ENCODE data around the gene PRKCD. TPM values are rescaled to one million over a fixed set of nuclear protein-coding genes. Genes with fewer than 3 reads are reported as not detected.
A peak's percentile ranks its signal among the peaks of the same experiment; 100 is the strongest.

PRKCD gene
- total RNA-seq, 4 donors from 2014 or later, result 36.3 to 73.1 (median 70.6) TPM

DNA sequence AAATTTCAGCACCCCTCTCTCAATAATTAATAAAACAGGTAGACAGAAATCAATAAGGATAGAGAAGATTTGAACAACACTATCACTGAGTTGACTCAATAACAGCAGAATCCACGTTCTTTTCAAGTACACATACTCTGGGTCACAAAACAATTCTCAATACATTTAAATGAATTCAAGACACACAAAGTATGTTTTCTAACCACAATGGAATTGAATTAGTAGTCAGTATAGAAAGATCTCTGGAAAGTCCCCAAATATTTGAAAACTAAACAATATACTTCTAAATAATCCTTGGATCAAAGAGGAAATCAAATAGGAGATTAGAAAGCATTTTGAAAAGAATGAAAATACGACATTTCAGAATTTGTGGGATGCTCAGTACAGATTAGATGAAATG is 54.8 kb downstream of the PRKCD start:
- no peak overlapping the region for H3K4me3 ChIP-seq
- no peaks in the 10 kb centered on the region for H3K27me3 ChIP-seq
- no peak for DNase-seq
- no peak overlapping the region for H3K27ac ChIP-seq
- no peaks in the 10 kb centered on the region for H3K36me3 ChIP-seq
- TF ChIP-seq POLR2A (IDR thresholded peaks at IDR 0.05), result no peak
- no peaks in the 10 kb centered on the region for H3K4me1 ChIP-seq
- H3K9me3 ChIP-seq, result no peaks in the 10 kb centered on the region

DNA sequence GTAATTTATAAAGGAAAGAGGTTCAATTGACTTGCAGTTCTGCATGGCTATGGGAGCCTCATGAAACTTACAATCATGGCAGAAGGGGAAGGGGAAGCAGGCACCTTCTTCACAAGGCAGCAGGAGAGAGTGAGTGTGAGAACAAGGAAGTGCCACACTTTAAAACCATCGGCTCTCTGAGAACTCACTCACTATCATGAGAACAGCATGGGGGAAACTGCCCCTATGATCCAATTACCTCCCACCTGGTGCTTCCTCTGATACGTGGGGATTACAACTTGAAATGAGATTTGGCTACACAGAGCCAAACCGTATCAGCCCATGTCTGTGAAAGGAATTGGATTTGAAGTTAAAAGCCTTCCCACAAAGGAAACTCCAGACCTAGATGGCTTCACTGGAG is 55.7 kb downstream of the PRKCD start:
- Histone ChIP-seq H3K4me3 (no peak overlapping the region), H3K27me3 (no peaks in the 10 kb centered on the region), H3K27ac (no peak overlapping the region), H3K9me3 (no peaks in the 10 kb centered on the region), H3K4me1 (no peaks in the 10 kb centered on the region), H3K36me3 (no peaks in the 10 kb centered on the region)
- no peak for DNase-seq
- TF ChIP-seq, protein P1, sequence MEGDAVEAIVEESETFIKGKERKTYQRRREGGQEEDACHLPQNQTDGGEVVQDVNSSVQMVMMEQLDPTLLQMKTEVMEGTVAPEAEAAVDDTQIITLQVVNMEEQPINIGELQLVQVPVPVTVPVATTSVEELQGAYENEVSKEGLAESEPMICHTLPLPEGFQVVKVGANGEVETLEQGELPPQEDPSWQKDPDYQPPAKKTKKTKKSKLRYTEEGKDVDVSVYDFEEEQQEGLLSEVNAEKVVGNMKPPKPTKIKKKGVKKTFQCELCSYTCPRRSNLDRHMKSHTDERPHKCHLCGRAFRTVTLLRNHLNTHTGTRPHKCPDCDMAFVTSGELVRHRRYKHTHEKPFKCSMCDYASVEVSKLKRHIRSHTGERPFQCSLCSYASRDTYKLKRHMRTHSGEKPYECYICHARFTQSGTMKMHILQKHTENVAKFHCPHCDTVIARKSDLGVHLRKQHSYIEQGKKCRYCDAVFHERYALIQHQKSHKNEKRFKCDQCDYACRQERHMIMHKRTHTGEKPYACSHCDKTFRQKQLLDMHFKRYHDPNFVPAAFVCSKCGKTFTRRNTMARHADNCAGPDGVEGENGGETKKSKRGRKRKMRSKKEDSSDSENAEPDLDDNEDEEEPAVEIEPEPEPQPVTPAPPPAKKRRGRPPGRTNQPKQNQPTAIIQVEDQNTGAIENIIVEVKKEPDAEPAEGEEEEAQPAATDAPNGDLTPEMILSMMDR (IDR thresholded peaks at IDR 0.05), result no peak
- no peak for TF ChIP-seq POLR2A (IDR thresholded peaks at IDR 0.05)

DNA sequence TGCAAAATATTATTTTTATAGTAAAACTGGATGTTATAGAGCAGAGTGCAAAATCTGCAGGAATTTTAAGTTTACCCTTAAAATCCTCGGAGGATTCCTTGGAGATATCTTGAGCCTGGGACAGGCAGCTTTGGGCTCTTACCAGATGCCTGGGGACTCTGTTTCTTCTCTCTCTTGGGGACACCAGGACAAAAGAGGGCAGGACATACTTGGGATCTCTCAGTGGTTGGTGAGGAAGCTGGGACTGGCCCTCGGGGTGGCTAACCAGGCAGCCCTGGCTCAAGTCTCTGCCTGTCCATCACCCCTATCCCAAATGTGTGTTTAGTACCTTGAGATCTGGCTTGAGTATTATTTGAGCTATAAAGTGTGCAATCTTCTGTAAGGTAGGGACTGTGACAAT is 56.2 kb downstream of the PRKCD start:
- Histone ChIP-seq H3K9me3 (no peaks in the 10 kb centered on the region), H3K27ac (no peak overlapping the region), H3K36me3 (no peaks in the 10 kb centered on the region), H3K4me1 (no peaks in the 10 kb centered on the region), H3K4me3 (no peak overlapping the region), H3K27me3 (no peaks in the 10 kb centered on the region)
- DNase-seq, result no peak
- TF ChIP-seq, protein P1 (IDR thresholded peaks at IDR 0.05), result no peak
- no peak for TF ChIP-seq POLR2A (IDR thresholded peaks at IDR 0.05)

DNA sequence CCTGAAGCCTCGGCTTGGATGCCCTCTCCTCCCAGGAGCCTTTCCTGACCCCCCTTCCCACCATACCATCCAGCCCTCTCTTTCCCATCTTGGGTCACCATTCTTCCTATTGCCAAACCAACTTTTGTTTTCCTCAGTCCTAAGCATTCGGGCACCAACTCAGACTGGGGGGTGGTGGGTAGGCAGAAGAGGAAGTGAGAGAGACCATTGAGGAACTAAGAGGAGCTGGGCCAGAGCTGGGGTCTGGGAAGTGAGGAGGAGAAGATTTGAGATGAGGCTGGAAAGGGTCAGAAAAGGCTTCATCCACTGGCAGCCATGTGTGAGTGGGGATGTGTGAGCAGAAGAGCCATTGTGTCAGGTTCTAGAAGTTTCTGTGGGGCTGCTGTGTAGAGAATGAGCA is 57.1 kb downstream of the PRKCD start:
- Histone ChIP-seq H3K27ac (no peak overlapping the region), H3K4me3 (no peak overlapping the region), H3K36me3 (peaks cover 0 to 1% (median 0%) of the 10 kb centered on the region in 3 donors), H3K9me3 (no peaks in the 10 kb centered on the region), H3K4me1 (no peaks in the 10 kb centered on the region), H3K27me3 (no peaks in the 10 kb centered on the region)
- TF ChIP-seq POLR2A (IDR thresholded peaks at IDR 0.05), result no peak
- TF ChIP-seq, protein P1 (IDR thresholded peaks at IDR 0.05), result no peak
- peak in 1 of 3 donors; percentile 48 for DNase-seq

DNA sequence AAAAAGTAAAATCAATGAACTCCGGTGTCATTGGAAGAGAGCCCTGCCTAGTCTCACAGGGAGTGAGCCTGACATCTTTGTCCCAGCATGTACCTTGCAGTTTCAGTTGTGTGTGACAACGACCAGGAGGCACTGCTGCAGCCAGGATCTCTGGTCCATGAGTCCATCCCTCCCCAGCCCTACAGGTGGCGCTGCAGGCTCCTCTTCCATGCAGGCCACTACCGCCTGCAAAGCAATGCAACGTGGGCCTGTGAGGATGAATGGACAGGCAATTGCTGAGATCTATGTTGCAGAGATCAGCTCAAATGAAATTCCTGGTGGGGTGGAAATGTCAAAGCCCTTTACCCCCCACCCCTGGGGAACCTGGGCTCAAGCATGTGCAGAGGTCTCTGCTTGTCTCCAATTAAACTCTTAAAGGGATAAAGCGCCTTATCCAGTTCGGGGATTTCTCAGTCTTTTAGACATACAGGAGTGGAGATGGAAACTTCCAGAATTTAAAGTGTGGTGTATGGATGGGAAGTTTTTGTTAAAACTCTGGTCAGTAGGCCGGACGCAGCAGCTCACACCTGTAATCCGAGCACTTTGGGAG is 59.0 kb downstream of the PRKCD start:
- Histone ChIP-seq H3K4me1 (no peaks in the 10 kb centered on the region), H3K36me3 (peaks cover 0 to 18% (median 0%) of the 10 kb centered on the region in 3 donors), H3K4me3 (no peak overlapping the region), H3K27ac (no peak overlapping the region), H3K9me3 (no peaks in the 10 kb centered on the region), H3K27me3 (no peaks in the 10 kb centered on the region)
- DNase-seq, result peak; percentile 74 to 91 (median 91)
- TF ChIP-seq POLR2A (IDR thresholded peaks at IDR 0.05), result peak in 1 of 2 donors; percentile 9
- TF ChIP-seq, protein P1 (IDR thresholded peaks at IDR 0.05), result peak; percentile 58 to 91 (median 82)

DNA sequence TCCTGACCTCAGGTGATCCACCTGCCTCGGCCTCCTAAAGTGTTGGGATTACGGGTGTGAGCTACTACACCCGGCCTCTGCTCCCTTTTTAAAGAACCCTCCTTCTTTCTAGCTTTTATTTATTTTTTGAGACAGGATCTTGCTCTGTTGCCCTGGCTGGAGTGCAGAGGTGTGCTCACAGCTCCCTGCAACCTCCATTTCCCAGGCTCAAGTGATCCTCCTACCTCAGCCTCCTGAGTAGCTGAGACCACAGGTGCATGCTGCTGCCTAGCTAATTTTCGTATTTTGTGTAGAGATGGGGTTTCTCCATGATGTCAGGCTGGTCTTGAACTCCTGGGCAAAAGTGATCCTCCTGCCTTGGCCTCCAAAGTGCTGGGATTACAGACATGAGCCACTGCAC is 60.3 kb downstream of the PRKCD start:
- no peaks in the 10 kb centered on the region for H3K9me3 ChIP-seq
- TF ChIP-seq, protein P1 (IDR thresholded peaks at IDR 0.05), result no peak
- no peak for TF ChIP-seq POLR2A (IDR thresholded peaks at IDR 0.05)

More for the DNA sequence above, 60.3 kb downstream of the PRKCD start:
- DNase-seq, result no peak
- no peak overlapping the region for H3K27ac ChIP-seq
- no peaks in the 10 kb centered on the region for H3K27me3 ChIP-seq
- H3K4me1 ChIP-seq, result no peaks in the 10 kb centered on the region
- peaks cover 0 to 32% (median 0%) of the 10 kb centered on the region in 3 donors for H3K36me3 ChIP-seq
- H3K4me3 ChIP-seq, result no peak overlapping the region

Measured in Peyer's patch (tissue), 4 donors.